GM23248 (cell line): ENCODE measurements around the gene FRS2.

Source experiments
- EZH2 ChIP-seq: fragments of 200-600 bp; sonication (generic); IDR thresholded peaks from 2 replicates; pipeline ENCODE4 v1.6.1; 2018; ENCODE audit warnings: antibody characterized with exemption, mild to moderate bottlenecking; ENCODE audit not compliant: insufficient read depth, poor library complexity, severe bottlenecking
- EZH2phosphoT487 ChIP-seq: fragments of 200-600 bp; sonication (generic); IDR thresholded peaks from 2 replicates; pipeline ENCODE4 v1.6.1; 2018; ENCODE audit warnings: antibody characterized with exemption, moderate library complexity, mild to moderate bottlenecking, low read depth; ENCODE audit not compliant: insufficient read depth

DNA sequence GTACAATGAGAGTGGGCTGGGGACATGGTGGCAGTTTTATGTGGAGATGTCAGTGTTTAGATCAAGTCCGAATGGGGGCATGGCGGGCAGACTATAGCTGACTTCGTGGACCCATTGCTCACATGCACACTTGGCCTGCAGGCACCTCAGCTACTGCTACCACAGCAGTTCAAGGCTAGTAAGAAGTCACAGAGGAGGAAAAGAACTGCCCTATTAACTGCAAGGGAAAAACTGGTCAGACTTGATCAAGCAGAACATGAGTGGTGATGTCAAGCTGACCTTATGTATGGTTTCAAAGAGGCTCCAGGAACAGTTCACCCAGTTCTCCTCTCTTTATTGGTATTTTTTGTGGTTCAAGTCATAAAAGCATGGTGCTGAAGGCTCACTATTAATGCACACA is 30.2 kb upstream of the FRS2 start:
- TF ChIP-seq EZH2phosphoT487 (no peak), EZH2 (no peak)
